Measurements from ENCODE around the gene IFIT5. TPM values are rescaled to one million over a fixed set of nuclear protein-coding genes. Genes with fewer than 3 reads are reported as not detected.

IFIT5 gene
- total RNA-seq, 4 donors from 2014 or later = 6.1 to 10.3 (median 7.3) TPM

GRCh38 chr10:89391907-89392756 lies 22.2 kb upstream of the IFIT5 start, which contains the start of gene IFIT1:
Gene IFIT1 (plus strand): TSS chr10:89392623. CDS start chr10:89392713, 90 bp downstream.
- peak within 1 kb of the TSS; percentile 44 for H3K4me3 ChIP-seq (ENCODE audit: low read depth, poor library complexity, severe bottlenecking)
- intact Hi-C loops (cut with DNase I; ENCODE audit: low total_unique reads) = no loop called here
- no peak for TF ChIP-seq CTCF (IDR thresholded peaks at IDR 0.05)
- TF ChIP-seq POLR2A (IDR thresholded peaks at IDR 0.05) = no peak
- WGBS, 2 donors = 2 to 3% methylated on average over 8 of the region's 8 CpGs
- DNase-seq (ENCODE audit: low spot score in 2 of 2) = peak in 1 of 2 donors; percentile 65

DNA sequence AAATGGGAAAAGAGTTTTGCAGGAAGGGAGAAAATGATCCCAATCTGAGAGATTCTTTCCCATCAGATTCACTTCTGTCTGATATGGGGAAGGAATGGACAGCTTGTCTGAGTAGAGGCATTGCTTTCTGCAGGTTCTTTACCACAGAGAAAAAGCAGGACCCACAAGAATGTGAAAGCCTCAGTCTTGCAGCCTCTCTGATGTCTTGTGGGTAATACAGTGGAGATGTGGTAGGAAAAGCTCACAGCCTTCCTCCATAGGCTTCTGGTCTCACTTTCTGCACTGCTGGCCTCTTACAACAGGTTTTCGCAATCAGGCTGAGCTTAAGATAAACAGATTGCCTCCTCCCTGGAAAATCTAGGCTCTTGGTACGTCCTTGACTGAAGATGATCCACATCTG lies 21.4 kb upstream of the IFIT5 start:
- intact Hi-C loops (cut with DNase I; ENCODE audit: low total_unique reads) = no loop called here
- peak in 1 of 2 donors; percentile 47 for DNase-seq (ENCODE audit: low spot score in 2 of 2)
- TF ChIP-seq CTCF (IDR thresholded peaks at IDR 0.05) (no peak), POLR2A (IDR thresholded peaks at IDR 0.05) (no peak)
- 3 to 15% methylated on average over 2 of the region's 2 CpGs for WGBS, 2 donors
- H3K4me3 ChIP-seq (ENCODE audit: low read depth, poor library complexity, severe bottlenecking) = no peak overlapping the region

DNA sequence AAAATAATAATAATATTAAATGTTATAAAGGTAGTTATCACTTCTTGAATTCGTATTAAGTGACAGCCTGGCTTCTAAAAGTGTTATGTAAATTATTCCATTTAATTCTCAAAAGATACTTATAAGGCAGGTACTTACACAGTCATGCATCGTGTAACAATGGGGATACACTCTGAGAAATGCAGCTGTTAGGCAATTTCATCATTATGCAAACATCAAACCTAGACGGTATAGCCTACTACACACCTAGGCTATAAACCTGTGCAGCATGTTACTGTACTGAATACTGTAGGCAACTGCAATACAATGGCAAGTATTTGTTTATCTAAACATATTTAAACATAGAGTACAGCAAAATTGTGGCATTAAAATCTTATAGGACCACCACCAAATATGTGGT lies 20.5 kb upstream of the IFIT5 start:
- no peak overlapping the region for H3K4me3 ChIP-seq (ENCODE audit: low read depth, poor library complexity, severe bottlenecking)
- WGBS, 2 donors = 27 to 34% methylated on average over 3 of the region's 3 CpGs
- DNase-seq (ENCODE audit: low spot score in 2 of 2) = peak in 1 of 2 donors; percentile 4
- no peak for TF ChIP-seq CTCF (IDR thresholded peaks at IDR 0.05)
- TF ChIP-seq POLR2A (IDR thresholded peaks at IDR 0.05) = no peak
- intact Hi-C loops (cut with DNase I; ENCODE audit: low total_unique reads) = no loop called here

DNA sequence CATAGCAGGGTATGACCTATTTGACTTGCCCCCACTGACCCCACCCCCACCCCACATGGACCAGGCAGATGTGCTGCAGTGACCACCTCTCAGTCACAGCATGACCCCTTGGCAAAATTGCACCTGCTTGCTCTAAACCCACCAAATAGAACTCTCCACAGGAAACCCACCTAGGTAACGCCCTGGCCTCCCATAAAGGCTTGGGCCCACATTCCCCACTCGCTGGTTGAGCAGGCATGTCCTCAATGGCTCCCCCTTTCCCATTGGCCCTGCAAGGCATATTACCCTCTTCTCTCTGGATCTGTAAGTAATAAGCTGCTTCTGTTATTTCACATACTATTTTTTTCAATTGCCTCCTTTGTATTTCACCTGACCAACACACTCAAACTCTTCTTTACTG lies 19.2 kb upstream of the IFIT5 start:
- intact Hi-C loops (cut with DNase I; ENCODE audit: low total_unique reads) = no loop called here
- WGBS, 2 donors = 88 to 92% methylated on average over 2 of the region's 2 CpGs
- TF ChIP-seq POLR2A (IDR thresholded peaks at IDR 0.05) = no peak
- no peak for TF ChIP-seq CTCF (IDR thresholded peaks at IDR 0.05)
- DNase-seq (ENCODE audit: low spot score in 2 of 2) = peak in 1 of 2 donors; percentile 10
- H3K4me3 ChIP-seq (ENCODE audit: low read depth, poor library complexity, severe bottlenecking) = no peak overlapping the region

- no peak for TF ChIP-seq POLR2A (IDR thresholded peaks at IDR 0.05)
- no peak for TF ChIP-seq CTCF (IDR thresholded peaks at IDR 0.05)
- intact Hi-C loops (cut with DNase I; ENCODE audit: low total_unique reads) = no loop called here
- no peak overlapping the region for H3K4me3 ChIP-seq (ENCODE audit: low read depth, poor library complexity, severe bottlenecking)
- WGBS, 2 donors = 81 to 86% methylated on average over 5 of the region's 5 CpGs
- DNase-seq (ENCODE audit: low spot score in 2 of 2) = peak in 1 of 2 donors; percentile 11
Observed at GRCh38 chr10:89398003-89398749, 16.2 kb upstream of the IFIT5 start.
